HG03457 (cell line): ENCODE data around the gene GID8.
"Not testable (repeated sequence)": the region's sequence is repeated elsewhere in the genome, so short reads cannot be mapped to it uniquely, and the experiment has no call there.

ENCODE experiments used
- ATAC-seq: cut with Tn5 transposase; IDR thresholded peaks from one replicate; pipeline ENCODE4 v1.9.1; 2021; ENCODE audit warnings: moderate number of reproducible peaks; ENCODE audit not compliant: unreplicated experiment

GID8 gene

GRCh38 chr20:62956387-62957135 lies 18.6 kb downstream of the GID8 start:
- no peak for ATAC-seq

- ATAC-seq = no peak
Observed at GRCh38 chr20:62957136-62958117, 19.5 kb downstream of the GID8 start.

DNA sequence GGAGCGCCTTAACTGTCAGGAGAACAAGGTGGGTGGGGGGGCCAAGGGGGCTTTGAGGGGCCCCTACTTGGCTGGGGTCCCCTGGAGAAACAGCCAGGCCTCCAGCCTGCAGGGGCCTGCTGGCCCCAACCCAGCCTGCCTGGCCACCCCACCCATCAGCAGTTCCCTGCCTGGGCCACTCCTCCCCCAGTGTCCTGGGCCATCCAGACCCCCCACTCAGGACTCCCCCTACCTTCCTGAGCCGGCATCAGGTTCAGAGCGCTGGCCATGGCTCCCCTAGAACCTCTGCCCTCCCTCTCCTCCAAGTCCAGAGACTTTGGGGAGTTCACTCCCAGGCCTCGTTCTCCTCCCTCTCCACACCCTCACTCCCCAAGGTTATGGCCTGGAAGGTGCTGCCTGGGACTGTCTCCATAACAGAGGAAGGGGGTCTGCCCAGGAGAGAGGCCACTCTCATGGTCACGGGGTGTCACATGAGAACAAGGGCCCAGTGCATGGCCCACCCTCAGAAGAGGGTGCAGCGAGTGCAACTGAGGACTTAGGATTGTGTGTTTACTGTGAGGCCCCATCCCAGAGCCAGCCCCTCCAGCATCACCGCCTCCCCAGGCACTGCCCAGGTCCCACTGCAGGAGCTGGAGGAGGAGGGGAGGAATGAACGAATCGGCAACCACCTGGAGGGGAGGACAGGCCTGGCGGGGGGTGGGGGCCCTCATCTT lies 20.6 kb downstream of the GID8 start:
- ATAC-seq = no peak

DNA sequence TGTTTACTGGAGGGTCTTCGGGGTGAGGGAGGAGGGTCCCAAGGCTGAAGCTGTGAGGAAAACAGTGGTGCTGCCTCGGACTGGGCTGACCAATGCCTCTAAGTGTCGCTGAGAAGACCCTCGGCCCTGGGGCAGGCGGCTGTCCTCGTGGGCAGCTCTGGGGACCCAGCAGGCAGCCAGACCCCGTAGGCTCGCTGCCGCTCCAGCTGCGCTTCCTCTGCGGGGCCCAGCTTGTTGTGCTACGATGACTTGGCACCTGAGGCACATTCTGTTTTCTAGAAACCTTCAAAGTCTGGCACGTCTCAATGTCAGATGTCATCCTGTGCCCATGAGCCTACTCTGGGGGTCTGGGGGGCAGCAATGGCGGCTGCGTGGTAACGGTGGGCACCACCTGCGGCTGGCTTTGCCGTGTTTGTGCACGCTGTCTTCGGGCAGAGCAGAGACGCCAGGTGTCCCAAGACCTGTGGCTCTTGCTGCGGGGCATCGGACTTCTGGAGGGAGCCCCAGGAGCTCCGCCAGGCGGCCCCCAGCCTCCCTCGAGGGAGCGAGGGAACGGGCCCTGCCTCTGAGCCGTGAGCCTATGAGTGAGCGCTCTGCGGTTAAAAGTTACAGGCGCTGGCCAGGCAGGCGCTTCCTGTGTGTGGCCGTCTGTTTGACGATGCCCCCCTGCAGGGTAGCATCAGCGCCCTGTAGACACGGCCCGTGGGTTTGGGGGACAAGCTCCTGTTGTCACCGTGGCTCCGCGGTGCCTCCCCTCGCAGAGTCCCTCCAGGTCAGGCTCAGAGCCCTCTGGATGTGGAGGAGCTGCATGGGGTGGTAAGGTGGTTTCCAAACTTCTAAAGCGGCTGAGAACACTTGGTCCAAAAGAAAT lies 21.4 kb downstream of the GID8 start:
- ATAC-seq = no peak

DNA sequence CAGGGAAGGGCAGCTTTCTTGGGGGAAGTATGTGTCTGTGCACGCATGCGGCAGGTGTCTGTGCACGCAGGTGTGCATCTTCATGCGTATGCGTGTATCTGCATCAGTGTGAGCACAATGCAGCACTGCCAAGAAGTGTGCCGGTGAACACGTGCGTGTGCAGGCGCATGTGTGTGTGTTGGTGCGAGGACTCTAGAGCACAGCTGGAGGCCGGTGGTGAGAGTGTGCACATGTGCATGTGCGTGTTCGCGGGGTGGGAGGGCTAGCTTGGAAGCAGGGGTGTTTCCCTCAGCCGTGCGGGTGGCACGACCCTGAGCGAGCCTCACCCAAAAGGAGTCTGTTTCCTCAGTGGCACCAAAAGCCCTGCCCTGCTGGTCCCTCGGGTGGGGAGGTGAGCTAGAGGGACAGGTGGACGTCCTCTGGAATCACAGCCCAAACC lies 22.1 kb downstream of the GID8 start:
- no peak for ATAC-seq

DNA sequence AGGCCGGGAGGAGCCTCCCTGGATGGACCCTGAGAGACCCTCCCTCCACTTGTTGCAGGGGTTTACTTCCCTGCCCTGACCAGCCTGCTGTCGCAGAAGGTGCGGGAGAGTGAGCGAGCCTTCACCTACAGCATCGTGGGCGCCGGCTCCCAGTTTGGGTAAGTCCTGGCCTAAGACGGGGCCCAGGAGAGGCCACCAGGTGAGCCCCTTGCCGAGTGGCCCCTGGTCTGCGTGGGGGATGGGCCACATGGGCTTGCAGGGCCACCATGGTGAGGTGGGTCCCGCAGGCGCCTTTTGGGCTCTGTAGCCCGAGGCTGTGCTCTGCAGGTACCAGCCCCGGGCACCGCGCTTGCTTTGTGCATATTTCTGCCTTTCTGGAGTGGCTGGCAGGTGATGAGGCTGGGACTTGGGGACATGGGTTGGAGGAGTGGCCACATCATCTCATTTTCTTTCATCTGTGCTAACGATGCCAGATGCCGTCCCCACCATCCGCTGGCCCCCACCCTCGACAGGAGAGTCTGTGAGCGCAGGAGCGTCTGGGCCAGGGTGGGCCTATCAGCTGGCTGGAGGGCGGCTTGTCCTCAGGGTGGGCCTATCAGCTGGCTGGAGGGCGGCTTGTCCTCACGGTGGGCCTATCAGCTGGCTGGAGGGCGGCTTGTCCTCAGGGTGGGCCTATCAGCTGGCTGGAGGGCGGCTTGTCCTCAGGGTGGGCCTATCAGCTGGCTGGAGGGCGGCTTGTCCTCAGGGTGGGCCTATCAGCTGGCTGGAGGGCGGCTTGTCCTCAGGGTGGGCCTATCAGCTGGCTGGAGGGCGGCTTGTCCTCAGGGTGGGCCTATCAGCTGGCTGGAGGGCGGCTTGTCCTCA lies 22.7 kb downstream of the GID8 start:
- not testable (repeated sequence) for ATAC-seq

DNA sequence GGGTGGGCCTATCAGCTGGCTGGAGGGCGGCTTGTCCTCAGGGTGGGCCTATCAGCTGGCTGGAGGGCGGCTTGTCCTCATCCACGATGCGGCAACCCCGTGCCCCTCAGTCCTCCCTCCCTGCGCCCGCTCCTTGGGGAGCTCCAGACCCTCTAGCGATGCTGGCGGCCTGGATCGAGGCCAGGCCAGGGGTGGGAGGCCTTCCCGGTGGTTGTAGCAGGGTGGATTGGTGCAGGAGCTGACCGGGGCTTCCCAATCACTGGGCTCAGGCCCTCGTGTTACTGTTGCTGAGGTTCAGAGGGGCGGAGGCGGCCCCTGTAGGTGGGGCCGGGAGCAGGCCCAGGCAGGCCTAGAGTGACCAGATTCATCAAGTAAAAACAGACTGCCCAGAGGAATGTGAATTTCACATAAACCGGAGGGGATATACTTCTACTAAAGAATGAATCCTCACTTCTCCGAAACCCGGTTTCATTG lies 23.4 kb downstream of the GID8 start:
- no peak for ATAC-seq

- ATAC-seq = no peak
Observed at GRCh38 chr20:62961799-62962198, 23.9 kb downstream of the GID8 start.

- no peak for ATAC-seq
Observed at GRCh38 chr20:62962221-62962879, 24.4 kb downstream of the GID8 start.

- ATAC-seq = no peak
Observed at GRCh38 chr20:62962891-62963613, 25.1 kb downstream of the GID8 start.

- ATAC-seq = no peak
Observed at GRCh38 chr20:62963614-62964397, 25.9 kb downstream of the GID8 start.

GRCh38 chr20:62964700-62965099 lies 26.8 kb downstream of the GID8 start:
- no peak for ATAC-seq

- no peak for ATAC-seq
Observed at GRCh38 chr20:62965363-62965771, 27.4 kb downstream of the GID8 start.

- no peak for ATAC-seq
Observed at GRCh38 chr20:62966212-62967148, 28.5 kb downstream of the GID8 start.

GRCh38 chr20:62967149-62967501 lies 29.2 kb downstream of the GID8 start:
- ATAC-seq = no peak

GRCh38 chr20:62967628-62968351 lies 29.8 kb downstream of the GID8 start:
- no peak for ATAC-seq
